ENCODE measurements around the gene MACROD1.

GRCh38 chr11:64204464-64204989 is 38.6 kb upstream of the MACROD1 start:
- TF ChIP-seq CTCF (IDR thresholded peaks at IDR 0.05), result peak; percentile 53 to 79 (median 68)
- peak; percentile 79 to 81 for TF ChIP-seq POLR2AphosphoS5 (IDR thresholded peaks at IDR 0.05)
- TF ChIP-seq POLR2A (IDR thresholded peaks at IDR 0.05; ENCODE audit: low read depth), result no peak
- TF ChIP-seq EP300 (IDR thresholded peaks at IDR 0.05), result no peak

Data from esophagus muscularis mucosa (tissue), 4 donors.